Astrocyte of the cerebellum (primary cell): ENCODE results near the gene HDAC4.

Experiments
- DNase-seq: peaks from one replicate; pipeline ENCODE4 v3.0.0-alpha.2; 2011; ENCODE audit warnings: low read depth
- H3K4me3 ChIP-seq: 2 replicates; pipeline ENCODE4 v1.5.1; 2011; ENCODE audit warnings: mild to moderate bottlenecking, low read depth, low read length, moderate library complexity
- CTCF ChIP-seq: IDR thresholded peaks from 2 replicates; pipeline ENCODE4 v1.5.1; 2012; ENCODE audit warnings: low read length, low read depth, moderate library complexity, mild to moderate bottlenecking; ENCODE audit errors: missing control alignments
- in situ Hi-C: cut with HindIII; loops from 2 replicates; pipeline ENCODE4 v1.10.0; 2017; ENCODE audit warnings: low sequenced_read_pairs

The HDAC4 gene

GRCh38 chr2:239133945-239134570 lies 266.8 kb downstream of the HDAC4 start:
- no peak for DNase-seq
- no peak for TF ChIP-seq CTCF
- H3K4me3 ChIP-seq = no peak overlapping the region
- in situ Hi-C loops = loop anchor here (25.0 kb wide), 1 partner anchor 228 kb away; no protein-coding TSS in a partner anchor

GRCh38 chr2:239132786-239133185 lies 268.0 kb downstream of the HDAC4 start:
- no peak overlapping the region for H3K4me3 ChIP-seq
- in situ Hi-C loops = loop anchor here (25.0 kb wide), 1 partner anchor 230 kb away; no protein-coding TSS in a partner anchor
- no peak for DNase-seq
- TF ChIP-seq CTCF = no peak

GRCh38 chr2:239132156-239132709 lies 268.6 kb downstream of the HDAC4 start:
- TF ChIP-seq CTCF = no peak
- in situ Hi-C loops = loop anchor here (25.0 kb wide), 1 partner anchor 230 kb away; no protein-coding TSS in a partner anchor
- no peak overlapping the region for H3K4me3 ChIP-seq
- no peak for DNase-seq

GRCh38 chr2:239131521-239131920 lies 269.3 kb downstream of the HDAC4 start:
- DNase-seq = no peak
- no peak for TF ChIP-seq CTCF
- in situ Hi-C loops = loop anchor here (25.0 kb wide), 1 partner anchor 231 kb away; no protein-coding TSS in a partner anchor
- H3K4me3 ChIP-seq = no peak overlapping the region

GRCh38 chr2:239130786-239131325 lies 270.0 kb downstream of the HDAC4 start:
- in situ Hi-C loops = loop anchor here (25.0 kb wide), 1 partner anchor 231 kb away; no protein-coding TSS in a partner anchor

GRCh38 chr2:239130041-239130440 lies 270.8 kb downstream of the HDAC4 start:
- DNase-seq = no peak
- H3K4me3 ChIP-seq = no peak overlapping the region
- no peak for TF ChIP-seq CTCF
- in situ Hi-C loops = loop anchor here (25.0 kb wide), 1 partner anchor 232 kb away; no protein-coding TSS in a partner anchor

More at GRCh38 chr2:239130786-239131325, 270.0 kb downstream of the HDAC4 start:
- no peak for TF ChIP-seq CTCF
- H3K4me3 ChIP-seq = no peak overlapping the region
- no peak for DNase-seq
